ENCODE results near the gene HTR7.

Gene HTR7

GRCh38 chr10:90732581-90732980 is 125.3 kb downstream of the HTR7 start:
- DNase-seq: no peak

DNA sequence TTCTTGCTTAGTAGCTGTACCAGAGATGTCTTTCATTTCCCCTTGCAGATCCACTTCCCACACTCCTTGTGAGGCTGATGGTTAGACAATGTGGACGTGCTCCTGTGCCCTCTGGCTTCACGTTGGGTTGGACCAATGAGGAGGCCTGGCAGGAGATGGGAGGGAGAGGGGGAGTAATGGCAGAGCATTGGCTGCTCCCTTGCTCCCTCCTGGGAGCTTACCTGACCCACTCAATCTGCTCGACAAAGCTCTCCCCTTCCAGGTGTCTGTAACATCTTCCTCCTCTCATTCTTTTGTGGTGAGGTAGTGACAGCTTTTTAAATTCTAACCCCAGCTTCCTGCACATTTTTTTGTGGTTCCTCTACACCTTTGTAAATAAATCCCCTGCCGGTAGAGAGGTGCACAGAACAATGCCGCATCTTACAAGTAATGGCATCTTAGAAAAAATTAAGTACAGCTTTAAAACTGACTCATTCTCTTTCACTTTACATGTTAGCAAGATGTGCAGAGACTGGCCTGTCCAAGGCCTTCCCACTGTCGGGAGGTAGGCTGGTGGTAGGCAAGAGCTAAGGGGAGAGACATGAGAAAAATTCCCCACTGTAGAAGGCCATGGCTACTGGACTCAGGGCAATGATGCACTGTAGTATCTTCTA is 134.3 kb downstream of the HTR7 start:
- DNase-seq: no peak

DNA sequence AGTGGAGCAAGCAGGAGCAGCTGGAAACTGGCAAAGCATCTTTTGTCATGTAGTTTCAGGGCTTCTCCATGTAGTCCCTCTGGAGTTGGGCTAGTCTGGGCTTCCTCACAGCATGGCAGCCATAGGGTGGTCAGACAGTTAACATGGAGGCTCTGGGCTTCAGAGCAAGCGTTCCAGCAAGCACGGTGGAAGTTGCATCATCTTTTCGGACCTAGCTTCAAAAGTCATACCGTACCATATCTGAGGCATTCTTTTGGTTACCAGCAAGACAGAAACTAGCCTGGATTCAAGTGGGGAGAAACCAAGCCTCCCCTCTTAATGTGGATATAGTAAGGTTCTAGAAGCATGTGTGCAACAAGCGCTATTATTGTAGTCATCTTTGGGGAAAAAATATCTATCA is 135.0 kb downstream of the HTR7 start:
- no peak for DNase-seq

DNA sequence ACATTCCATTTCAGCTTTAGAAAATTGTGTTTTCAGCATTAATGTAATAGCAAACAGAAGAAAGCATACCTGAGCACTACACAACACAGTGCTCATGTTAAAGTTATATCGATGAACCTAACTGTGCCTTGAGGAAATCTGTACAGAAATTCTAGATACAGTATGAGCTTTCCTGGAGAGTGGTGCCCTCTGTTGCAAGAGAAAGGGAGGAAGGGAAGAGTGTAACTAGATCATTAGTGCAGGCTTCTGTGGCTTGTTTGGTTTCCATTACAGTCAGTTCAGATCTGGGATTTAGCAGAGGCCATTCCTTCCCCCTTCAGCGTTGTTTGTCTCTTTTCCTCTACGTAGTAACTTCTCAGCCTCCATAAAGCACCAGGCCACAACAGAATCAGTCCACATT is 139.7 kb downstream of the HTR7 start:
- DNase-seq: peak; percentile 0

GRCh38 chr10:90712529-90712928 is 145.3 kb downstream of the HTR7 start:
- no peak for DNase-seq

GRCh38 chr10:90709727-90710126 is 148.1 kb downstream of the HTR7 start:
- no peak for DNase-seq

GRCh38 chr10:90707657-90708056 is 150.2 kb downstream of the HTR7 start:
- DNase-seq: no peak

GRCh38 chr10:90701428-90701827 is 156.4 kb downstream of the HTR7 start:
- no peak for DNase-seq

- no peak for DNase-seq
Observed at GRCh38 chr10:90695915-90696676, 161.7 kb downstream of the HTR7 start.
